ENCODE measurements around the gene XPNPEP2.
A peak's percentile ranks its signal among the peaks of the same experiment; 100 is the strongest.

Gene XPNPEP2

DNA sequence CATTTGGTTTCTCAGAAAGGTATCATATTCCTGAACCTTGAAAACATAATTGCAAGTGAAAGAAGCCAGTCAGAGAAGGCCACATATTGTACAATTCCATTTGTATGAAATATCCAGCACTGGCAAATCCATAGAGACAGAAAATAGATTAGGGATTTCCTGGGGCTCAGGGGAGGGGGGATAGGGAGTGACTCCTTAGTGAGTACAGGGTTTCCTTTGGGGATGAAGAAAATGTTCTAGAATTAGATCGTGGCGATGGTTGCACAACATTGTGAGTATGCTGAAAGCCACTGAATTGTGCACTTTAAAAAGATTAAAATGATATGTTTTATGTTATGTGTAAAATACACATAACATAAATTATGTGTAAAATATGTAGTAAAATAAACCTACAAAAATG, 10.3 kb downstream of the XPNPEP2 start:
- DNase-seq: no peak

DNA sequence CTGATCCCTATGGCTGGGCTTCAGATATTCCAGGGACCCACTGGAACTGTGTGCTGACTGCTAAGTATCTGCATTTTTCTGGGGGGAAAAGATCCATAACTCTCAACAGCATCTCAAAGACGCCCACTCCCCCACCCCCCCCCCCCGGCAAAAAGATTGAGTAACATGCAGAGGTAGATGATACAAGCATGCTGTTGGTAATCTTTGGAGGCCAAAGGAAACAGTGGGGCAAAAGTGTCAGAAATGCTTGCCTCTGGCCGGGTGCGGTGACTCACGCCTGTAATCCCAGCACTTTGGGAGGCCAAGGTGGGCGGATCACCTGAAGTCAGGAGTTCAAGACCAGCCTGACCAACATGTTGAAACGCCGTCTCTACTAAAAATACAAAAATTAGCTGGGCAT, 12.2 kb downstream of the XPNPEP2 start:
- DNase-seq: no peak

DNA sequence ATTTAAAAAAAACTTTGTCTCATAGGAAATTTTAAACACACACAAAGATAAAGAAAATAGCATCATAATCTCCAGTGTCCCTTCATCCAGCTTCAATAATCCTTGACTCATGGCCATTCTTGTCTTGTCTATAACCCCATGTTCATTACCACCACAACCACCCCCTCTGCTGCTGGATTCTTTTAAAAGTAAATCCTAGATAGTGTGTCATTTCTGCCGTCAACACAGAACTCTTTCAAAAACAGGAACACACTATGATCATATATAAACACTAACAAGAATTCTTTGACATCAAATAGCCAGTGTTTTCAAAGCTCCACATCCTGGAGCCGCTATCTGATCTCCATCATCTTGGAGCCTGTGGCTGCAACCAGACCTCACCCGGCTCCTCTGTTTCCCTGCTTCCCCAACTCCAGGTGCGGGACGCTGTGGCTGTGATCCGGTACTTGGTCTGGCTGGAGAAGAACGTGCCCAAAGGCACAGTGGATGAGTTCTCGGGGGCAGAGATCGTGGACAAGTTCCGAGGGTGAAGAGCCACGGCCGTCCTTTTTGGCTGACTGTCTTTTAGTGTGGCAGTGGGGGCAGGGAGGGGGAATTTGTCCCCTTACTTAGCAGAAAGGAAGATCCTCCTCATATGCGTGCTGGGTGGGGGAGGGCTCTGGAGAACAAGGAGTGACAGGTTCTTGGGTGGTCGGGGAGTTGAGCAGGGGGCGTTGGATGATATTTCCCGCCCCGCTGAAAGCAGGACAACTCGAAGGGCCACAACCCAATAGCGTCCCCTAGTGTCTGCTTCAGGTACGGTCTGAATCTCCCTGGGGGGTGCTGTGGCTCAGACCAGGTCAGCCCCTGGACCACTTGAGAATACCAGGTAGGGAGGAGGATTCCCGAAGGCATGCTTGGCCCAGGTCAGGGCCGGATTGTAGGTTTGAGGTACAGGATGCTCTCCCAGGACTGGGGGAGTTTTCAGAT, 15.6 kb downstream of the XPNPEP2 start:
- no peak for DNase-seq

DNA sequence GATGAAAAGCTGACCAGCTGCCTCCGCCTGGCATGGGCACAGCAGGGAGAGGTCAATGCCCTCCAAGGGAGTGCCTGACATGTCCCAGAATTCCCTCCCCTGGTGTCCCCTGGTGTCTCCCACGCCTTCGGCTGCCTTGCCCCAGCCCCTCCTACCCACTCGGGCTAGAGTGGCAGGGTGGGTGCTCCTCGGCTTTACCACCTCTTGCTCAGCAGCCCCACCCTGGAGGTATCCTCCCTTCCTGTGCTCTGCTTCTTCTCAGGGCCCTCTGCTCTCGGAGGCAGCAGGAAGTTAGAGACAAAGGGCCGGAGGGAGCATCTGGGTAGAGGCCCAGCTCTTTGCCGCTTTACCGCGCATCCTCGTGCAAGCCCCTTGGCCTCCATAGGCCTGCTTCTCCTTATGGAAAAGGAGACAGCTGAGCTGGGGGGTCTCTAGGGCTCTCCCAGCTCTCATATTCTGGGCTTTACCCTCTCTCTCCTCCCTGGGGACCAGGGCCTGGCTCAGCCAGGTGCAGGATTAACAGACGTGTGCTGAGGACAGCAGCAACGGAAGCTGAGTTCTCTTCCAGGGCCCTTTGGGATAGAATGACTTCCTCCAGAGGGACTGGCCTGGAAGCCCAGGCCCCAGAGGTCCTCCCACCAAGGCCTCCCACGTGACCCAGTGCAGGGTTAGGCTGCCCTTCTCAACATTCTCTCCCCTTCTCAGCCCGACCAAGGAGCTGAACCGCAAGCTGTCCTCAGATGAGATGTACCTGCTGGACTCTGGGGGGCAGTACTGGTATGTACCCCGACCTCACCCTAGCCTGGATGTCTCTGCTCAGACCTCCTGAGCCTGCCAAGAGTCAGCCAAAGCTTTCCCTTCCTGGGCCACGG, 17.2 kb downstream of the XPNPEP2 start:
- no peak for DNase-seq

DNA sequence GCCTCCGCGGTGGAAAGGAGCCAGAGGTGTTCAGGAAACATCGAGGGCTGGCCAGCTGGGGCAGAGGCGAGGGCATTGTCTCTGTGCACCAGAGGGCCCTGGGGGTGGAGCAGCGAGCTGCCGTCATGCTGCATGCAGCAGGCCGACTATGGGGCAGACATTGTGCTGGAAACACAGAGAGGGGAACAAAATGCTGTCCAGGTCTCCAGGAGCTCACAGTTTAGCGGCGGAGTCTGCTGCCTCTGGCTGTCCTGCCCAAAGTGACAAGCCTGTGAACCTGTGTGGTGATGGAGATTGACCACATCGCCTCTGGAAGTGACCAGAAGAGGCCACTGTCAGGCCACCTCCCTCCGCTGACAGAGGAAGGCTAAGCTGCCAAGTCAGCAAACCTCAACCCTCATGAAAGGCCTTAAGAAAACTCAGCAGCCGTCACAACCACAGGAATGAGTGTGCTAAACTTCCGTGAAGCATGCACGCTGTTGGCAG, 20.8 kb downstream of the XPNPEP2 start:
- DNase-seq: peak in 47 of 56 donors; percentile 0 to 68 (median 27)

DNA sequence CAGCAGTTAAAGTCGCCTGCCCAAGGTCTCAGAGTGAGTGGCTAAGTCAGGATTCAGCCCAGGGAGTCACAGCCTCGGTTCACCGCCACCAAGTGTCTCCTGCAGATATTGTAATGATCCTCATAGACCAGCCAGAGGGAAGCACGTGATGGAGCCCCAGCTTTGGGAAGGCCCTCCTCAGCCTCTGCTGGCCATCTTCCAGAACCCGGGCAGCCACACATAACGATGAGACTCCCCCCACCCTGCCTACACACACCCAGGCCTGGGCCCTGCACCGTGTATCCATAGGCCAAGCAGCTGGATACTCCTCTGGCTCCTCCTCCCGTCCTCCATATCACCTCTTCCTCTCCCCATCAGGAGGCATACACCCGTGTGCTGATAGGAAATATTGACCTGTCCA, 21.4 kb downstream of the XPNPEP2 start:
- DNase-seq: no peak

DNA sequence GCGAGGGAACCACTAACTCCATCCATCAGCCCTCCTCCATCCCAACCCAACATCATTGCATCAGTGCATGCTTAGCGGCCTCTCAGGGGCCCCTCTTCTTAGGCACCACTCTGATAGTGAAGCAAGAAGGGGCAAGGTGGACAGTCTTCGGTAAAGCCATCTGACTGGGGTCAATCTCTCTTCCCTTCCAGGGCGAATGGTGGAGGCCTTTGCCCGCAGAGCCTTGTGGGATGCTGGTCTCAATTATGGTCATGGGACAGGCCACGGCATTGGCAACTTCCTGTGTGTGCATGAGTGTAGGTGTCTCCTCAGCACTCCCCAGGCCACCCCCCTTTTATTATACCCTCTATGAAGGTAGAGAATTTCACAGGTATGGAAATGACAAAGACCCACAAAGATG, 22.2 kb downstream of the XPNPEP2 start:
- no peak for DNase-seq

DNA sequence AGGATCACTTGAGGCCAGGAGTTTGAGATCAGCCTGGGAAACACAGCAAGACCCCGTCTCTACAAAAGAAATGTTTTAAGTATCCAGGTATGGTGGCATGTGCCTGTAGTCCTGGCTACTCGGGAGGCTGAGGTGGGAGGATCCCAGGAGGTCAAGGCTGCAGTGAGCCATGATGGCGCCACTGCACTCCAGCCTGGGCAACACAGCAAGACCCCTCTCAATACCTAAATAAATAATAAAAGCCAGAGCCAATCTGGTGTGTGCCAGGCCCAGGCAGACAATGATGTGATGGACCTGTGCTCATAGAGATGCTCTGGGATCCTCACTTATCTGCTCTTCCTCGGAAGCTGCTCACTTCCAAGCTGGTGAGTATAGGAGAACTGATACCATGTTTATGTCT, 22.8 kb downstream of the XPNPEP2 start:
- no peak for DNase-seq

DNA sequence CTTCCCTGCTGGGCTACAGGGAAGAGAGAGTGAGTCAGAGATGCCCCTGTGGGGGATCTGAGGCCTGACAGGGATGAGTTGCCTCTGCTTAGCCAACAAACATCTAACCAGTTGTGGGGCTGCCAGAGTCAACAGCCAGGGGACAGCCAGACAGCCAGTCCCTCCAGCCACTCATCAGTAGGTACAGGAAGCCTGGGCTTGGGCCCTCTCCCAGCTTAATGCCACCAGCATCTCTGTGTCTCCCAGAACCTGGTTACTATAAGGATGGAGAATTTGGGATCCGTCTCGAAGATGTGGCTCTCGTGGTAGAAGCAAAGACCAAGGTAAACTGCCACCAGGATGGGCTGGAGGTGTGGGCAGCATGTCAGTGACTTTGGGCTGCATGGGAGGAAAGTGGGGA, 23.7 kb downstream of the XPNPEP2 start:
- DNase-seq: no peak

DNA sequence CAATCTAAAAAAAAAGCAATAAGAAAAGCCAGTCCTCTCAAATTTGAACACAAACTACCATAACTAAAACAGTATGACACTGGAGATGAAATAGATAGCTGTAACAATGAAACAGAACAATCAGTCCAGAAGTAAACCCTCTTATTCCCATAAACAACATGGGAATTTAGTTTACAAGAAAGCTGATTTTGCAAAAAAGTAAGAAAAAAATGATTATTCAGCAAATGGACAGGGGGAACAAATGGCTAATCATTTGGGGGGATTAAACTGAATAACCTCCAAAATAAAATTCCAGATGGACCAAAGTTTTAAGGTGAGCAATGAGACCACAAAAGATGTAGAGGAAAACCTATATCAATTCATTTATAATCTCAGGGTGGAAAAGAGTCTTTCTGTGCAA, 24.9 kb downstream of the XPNPEP2 start:
- no peak for DNase-seq

DNA sequence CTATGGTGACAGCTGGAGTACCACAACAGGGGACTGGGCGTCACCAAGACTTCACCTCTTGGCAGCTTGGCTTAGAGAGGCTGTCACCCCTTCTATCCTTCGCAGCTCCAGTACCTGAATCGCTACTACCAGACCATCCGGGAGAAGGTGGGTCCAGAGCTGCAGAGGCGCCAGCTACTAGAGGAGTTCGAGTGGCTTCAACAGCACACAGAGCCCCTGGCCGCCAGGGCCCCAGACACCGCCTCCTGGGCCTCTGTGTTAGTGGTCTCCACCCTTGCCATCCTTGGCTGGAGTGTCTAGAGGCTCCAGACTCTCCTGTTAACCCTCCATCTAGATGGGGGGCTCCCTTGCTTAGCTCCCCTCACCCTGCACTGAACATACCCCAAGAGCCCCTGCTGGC, 29.4 kb downstream of the XPNPEP2 start:
- no peak for DNase-seq

DNA sequence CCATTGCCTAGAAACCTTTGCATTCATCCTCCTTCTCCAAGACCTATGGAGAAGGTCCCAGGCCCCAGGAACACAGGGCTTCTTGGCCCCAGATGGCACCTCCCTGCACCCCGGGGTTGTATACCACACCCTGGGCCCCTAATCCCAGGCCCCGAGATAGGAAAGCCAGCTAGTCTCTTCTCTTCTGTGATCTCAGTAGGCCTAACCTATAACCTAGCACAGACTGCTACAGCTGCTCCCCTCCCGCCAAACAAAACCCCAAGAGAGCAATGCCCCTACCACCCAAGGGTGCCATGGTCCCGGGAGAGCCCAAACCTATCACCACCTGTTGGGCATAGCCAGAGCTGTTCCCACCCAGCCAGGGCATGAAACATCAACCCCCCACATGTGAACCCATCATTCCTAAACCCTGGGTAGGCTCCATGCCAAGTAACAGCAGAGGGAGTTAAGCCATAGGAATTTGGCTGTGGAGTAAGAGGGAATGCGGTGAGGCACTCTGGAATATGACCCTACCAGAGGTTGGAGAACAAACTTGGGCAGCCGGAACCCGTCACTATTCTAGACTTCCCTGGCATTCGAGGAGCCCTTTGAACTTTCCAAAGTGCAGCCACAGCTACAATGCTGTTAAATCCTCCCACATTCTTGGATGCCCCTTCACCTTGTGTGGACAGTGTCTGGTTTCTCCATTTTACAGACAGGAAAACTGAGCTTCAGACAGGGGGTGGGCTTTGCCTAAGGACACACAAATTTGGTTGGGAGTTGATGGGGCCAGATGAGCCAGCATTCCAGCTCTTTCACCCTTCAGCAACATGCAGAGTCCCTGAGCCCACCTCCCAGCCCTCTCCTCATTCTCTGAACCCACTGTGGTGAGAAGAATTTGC, 30.0 kb downstream of the XPNPEP2 start:
- no peak for DNase-seq

DNA sequence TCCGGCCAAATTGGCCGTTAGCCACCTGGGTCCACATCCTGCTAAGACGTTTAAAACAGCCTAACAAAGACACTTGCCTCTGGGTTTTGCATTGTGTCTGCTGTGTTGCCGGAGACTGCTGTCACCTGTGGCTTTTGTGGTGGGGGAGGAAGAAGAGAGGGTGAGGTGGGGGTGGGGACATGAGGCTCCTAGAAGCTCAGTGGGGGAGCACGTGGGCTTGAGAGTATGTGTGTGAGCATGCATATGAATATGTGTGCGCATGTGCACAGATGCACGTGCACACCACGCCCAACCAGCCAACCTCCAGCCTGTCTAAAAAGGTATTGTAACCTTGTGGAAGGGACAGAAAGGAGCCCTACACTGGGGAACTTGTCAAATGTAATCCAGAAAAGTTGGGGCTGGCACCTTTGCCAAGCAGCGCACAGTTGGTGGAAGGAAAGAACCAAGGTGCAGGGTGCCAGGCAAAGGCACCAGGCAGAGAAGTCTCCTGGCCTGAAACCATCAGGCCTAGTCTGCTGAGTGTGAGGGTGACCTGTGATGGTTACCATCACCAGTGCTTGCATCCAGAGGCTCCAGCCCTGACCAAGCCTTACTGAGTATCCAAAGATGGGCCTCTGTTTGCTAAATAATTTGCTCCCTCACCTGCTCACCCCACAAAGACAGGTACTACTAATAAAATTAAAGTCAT, 30.8 kb downstream of the XPNPEP2 start:
- no peak for DNase-seq

DNA sequence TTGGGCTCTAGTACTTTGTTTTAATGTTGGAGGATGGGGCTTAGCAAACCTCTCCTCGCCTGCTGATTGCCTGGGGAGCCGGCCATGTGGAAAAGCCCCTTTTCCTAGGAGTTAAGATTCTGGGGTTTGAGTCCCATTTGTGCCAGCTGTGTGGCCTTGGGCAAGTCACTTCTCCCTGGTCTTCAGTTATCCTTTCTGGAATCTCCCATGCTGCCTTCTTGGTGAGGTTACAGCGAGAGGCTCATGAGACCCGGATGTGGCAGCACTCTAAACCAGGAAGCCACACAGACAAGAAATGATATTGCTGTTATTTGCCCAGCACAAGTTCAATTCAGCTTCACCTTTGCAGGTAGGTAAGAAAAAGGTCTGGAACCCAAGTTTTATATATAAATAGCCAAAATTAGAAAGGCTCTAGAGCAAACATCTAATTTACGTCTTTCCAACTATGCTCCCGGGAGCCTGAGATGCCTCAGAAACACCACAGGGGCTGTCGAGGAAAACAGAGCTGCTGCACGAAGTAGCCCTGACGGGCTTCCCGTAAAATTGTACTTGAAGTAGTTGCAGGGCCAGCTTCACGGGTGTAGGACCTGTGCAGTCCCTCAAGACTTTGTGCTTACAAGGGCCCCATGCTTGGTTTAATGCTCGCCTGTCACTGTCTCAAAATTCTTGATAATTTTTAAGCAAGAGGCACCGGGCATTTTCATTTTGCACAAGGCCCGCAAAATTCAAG, 32.7 kb downstream of the XPNPEP2 start:
- DNase-seq: no peak

DNA sequence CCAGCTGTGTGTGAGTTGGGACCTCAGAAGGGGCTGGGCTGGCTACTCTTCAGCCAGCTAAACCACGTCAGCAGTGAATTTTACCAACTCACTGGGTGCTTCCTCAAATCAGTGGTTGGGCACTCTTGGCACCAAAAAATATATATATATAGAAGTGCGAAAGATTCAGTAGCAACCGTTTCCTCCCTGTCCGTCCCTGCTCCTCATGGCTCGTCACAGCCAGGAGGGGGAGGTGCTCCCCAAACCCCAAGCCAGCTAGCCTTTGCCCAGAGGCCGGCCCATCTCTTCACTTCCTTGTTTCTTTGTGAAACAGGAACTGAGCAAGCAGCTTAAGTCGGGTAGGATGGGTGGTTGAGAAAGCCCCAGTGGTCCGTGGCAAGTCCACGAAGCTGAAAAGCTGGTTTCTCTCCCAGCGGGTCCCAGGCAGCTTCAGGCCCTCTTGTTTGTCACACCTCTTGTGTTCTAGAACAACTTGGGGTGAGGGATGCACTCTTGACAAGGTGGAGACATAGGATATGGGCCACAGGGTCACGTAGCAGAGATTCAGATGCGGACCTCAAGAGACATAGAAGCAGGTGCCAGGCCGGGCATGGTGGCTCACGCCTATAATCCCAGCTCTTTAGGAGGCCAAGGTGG, 34.1 kb downstream of the XPNPEP2 start:
- DNase-seq: peak in 27 of 56 donors; percentile 1 to 56 (median 12)

DNA sequence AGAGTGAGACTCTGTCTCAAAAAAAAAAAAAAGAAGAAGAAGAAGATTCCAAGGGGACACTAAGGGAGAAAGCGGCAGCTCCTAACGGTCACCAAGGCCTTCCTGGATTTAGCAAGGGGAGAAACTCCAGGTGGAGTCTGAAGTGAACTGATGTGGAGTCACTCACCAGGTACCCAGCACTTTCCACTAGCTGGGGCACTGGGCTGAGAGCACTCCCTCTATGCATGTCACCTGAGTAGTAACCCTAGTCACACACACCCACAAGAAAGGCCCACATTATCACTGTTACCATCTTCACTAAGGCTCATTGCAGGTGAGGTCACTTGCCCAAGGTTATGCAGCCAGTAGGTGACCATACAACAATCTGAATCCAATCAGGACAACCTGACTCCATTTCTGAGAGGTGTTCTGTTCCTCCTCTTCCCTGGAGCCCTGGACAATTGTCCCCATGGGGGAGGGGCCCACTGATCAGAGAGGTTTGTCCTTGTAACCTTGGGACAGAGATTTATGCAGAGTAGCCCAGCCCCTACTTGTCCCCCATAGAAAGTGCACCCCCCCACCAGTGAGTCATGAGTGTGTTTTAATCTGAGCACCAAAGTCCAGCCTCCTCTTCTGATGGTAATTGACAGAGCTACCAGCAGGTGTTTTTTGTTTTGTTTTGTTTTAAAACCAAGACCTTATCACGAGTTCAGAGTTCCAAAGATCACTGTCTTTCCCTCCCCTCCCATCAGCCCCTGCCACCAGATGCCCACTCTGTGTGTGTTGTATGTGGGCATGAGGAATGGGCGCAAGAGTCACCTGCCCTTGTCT, 35.1 kb downstream of the XPNPEP2 start:
- no peak for DNase-seq

DNA sequence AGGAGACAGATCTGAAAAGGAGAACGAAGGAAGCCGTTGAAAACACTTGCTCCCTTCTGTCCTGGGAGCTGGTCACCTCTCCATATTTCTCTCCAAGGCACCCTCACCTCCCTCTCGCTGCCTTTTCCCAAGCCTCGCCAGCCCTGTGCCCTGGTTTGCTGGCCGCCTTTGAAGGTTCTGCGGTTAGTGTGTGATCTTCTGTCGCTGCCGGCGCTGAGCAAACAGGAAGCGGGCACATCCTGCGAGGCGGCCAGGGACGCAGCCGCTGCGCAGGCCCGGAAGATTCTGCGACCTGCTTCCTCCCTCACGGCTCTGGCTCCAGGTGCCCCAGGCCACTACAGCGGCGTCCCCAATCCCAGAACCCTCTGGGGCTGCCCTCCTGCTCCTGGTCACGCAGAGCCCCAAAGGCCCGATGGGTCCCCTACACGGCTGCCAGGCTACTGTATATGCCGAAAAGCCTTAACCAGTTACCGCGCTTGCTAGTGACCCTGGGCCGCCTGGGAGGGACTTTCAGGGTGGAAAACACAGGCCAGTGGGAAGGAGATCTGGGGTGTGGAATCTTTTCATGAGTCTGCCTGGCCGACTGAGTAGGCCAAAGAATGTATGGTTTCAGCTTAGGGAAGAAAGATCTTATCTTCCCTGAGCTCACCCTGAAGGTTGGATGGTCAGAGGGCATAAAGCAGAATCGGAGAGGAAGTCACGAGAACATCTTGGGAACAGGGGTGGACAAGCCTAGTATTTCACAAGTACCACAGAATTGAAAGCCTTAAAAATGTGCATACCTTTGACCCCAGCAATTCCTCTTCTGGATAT, 38.6 kb downstream of the XPNPEP2 start:
- peak in 4 of 56 donors; percentile 3 to 26 (median 10) for DNase-seq
